Caco-2 (cell line): ENCODE data around the gene USP32. TPM values are rescaled to one million over a fixed set of nuclear protein-coding genes. Genes with fewer than 3 reads are reported as not detected.

Experiments
- BruUV-seq: library from RNA; stranded (reverse); fragments of 400-500 nt; replicated peaks from 2 replicates; lab custom pipeline; 2021; lab: Mats Ljungman, UMichigan
- CTCF ChIA-PET: fragments of 300-600 bp; sonication (Branson Sonifier 250); formaldehyde crosslinking; loops from one replicate; lab custom pipeline; 2022; ENCODE audit warnings: antibody characterized with exemption; lab: Charles Lee
- POLR2A ChIA-PET: fragments of 300-600 bp; sonication (Branson Sonifier 250); formaldehyde crosslinking; loops from one replicate; lab custom pipeline; 2022; ENCODE audit warnings: antibody characterized with exemption; lab: Charles Lee
- DNase-seq, 2 experiments: peaks; one replicate each; pipeline versions ENCODE4 v3.0.0 to v3.0.0-alpha.2; 2020 to 2022
- H3K27me3 ChIP-seq: replicated peaks from 2 replicates; pipeline ENCODE4 v1.6.0; 2011; ENCODE audit warnings: low read length; ENCODE audit not compliant: control insufficient read depth, insufficient read depth
- H3K36me3 ChIP-seq: 2 replicates; pipeline ENCODE4 v1.5.1; 2011; ENCODE audit warnings: low read length; ENCODE audit not compliant: control insufficient read depth, insufficient read depth
- H3K4me1 ChIP-seq: fragments of 250-450 bp; sonication (Bioruptor Pico); 2 replicates; pipeline ENCODE4 v1.5.1; 2020; ENCODE audit warnings: mild to moderate bottlenecking
- H3K4me3 ChIP-seq: 2 replicates; pipeline ENCODE4 v1.5.1; 2011; ENCODE audit warnings: low read depth, mild to moderate bottlenecking, control low read depth, low read length
- H3K9me3 ChIP-seq: fragments of 250-450 bp; sonication (Bioruptor Pico); 2 replicates; pipeline ENCODE4 v1.5.1; 2020; ENCODE audit warnings: mild to moderate bottlenecking, moderate library complexity
- H3K27ac Mint-ChIP-seq: one replicate; pipeline ENCODE4 v1.8.0; 2022; ENCODE audit warnings: mixed read lengths; ENCODE audit not compliant: unreplicated experiment
- H3K27me3 Mint-ChIP-seq: one replicate; pipeline ENCODE4 v1.8.0; 2022; ENCODE audit warnings: mixed read lengths; ENCODE audit not compliant: insufficient read depth, unreplicated experiment
- H3K36me3 Mint-ChIP-seq: one replicate; pipeline ENCODE4 v1.8.0; 2022; ENCODE audit warnings: mild to moderate bottlenecking, mixed read lengths; ENCODE audit not compliant: insufficient read depth, unreplicated experiment
- H3K4me1 Mint-ChIP-seq: one replicate; pipeline ENCODE4 v1.8.0; 2022; ENCODE audit warnings: low read depth, mixed read lengths; ENCODE audit not compliant: unreplicated experiment
- H3K4me3 Mint-ChIP-seq: one replicate; pipeline ENCODE4 v1.8.0; 2022; ENCODE audit warnings: mild to moderate bottlenecking, moderate library complexity, mixed read lengths; ENCODE audit not compliant: unreplicated experiment
- H3K9me3 Mint-ChIP-seq: one replicate; pipeline ENCODE4 v1.8.0; 2022; ENCODE audit warnings: mixed read lengths; ENCODE audit not compliant: unreplicated experiment
- intact Hi-C: fragments of 100-400 bp; cut with micrococcal nuclease; formaldehyde crosslinking; loops from one replicate; pipeline ENCODE4 v1.10.0; 2022; ENCODE audit not compliant: unreplicated experiment
- total RNA-seq: library from RNA; stranded (reverse); gene quantifications from 2 replicates; pipeline ENCODE4 v1.2.3, GENCODE V29; 2022
- TF ChIP-seq, protein P1 (sequence below), 2 experiments: fragments of 200-600 bp in 1 of 2; IDR thresholded peaks; 1 replicate in 1 of 2; 2 replicates in 1 of 2; pipeline versions ENCODE4 v1.5.1 to v1.8.0; 2011 to 2022; ENCODE audit warnings: antibody characterized with exemption in 1 of 2, control low read depth in 1 of 2, inconsistent platforms in 1 of 2, low read depth in 1 of 2, low read length in 1 of 2, mild to moderate bottlenecking in 1 of 2, moderate library complexity in 1 of 2; ENCODE audit not compliant: insufficient read depth in 1 of 2, severe bottlenecking in 1 of 2, unreplicated experiment in 1 of 2

USP32 gene
- total RNA-seq, 1 experiment from 2014 or later = 53.3 TPM

DNA sequence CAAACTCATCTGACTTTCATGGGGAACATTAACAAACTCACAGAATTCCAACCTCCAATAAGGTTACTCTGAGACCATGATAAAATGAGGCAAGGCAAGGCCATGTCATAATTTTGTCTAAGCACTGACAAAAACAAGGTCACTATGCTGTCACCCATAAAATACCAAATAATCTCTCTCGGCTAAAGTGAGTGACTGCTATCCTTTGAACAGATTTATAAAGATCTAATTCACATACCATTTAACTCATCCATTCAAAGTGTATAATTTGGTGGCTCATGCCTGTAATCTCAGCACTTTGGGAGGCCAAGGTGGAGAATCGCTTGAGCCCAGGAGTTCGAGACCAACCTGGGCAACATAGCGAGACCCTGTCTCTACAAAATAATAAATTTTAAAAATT is 262.8 kb downstream of the USP32 start:
- Mint-ChIP-seq H3K9me3 (no peaks in the 10 kb centered on the region), H3K36me3 (peaks cover 5% of the 10 kb centered on the region), H3K27ac (no peak overlapping the region), H3K4me3 (no peak overlapping the region), H3K27me3 (peaks cover 6% of the 10 kb centered on the region), H3K4me1 (peaks cover 3% of the 10 kb centered on the region)
- H3K9me3 ChIP-seq = no peaks in the 10 kb centered on the region
- POLR2A ChIA-PET = no interaction called here
- no TSS peak for BruUV-seq
- no peaks in the 10 kb centered on the region for H3K36me3 ChIP-seq
- no peaks in the 10 kb centered on the region for H3K4me1 ChIP-seq
- TF ChIP-seq, protein P1, sequence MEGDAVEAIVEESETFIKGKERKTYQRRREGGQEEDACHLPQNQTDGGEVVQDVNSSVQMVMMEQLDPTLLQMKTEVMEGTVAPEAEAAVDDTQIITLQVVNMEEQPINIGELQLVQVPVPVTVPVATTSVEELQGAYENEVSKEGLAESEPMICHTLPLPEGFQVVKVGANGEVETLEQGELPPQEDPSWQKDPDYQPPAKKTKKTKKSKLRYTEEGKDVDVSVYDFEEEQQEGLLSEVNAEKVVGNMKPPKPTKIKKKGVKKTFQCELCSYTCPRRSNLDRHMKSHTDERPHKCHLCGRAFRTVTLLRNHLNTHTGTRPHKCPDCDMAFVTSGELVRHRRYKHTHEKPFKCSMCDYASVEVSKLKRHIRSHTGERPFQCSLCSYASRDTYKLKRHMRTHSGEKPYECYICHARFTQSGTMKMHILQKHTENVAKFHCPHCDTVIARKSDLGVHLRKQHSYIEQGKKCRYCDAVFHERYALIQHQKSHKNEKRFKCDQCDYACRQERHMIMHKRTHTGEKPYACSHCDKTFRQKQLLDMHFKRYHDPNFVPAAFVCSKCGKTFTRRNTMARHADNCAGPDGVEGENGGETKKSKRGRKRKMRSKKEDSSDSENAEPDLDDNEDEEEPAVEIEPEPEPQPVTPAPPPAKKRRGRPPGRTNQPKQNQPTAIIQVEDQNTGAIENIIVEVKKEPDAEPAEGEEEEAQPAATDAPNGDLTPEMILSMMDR (IDR thresholded peaks at IDR 0.05; ENCODE audit: insufficient read depth in 1 of 2, low read depth in 1 of 2, low read length in 1 of 2, severe bottlenecking in 1 of 2, unreplicated experiment in 1 of 2) = no peak
- no peak overlapping the region for H3K4me3 ChIP-seq
- intact Hi-C loops = no loop called here
- CTCF ChIA-PET = no interaction called here
- no peaks in the 10 kb centered on the region; the same call in 1 of the 2 replicates for H3K27me3 ChIP-seq
- DNase-seq = no peak

Other genes with a start within 250 kb of the USP32 start
- not detected in 2 replicates for gene CA4, start 242.2 kb downstream of the USP32 start, total RNA-seq
- gene CHCT1, start 30.4 kb upstream of the USP32 start, total RNA-seq = not detected in 2 replicates
- 25.3 and 29.8 TPM in 2 replicates for gene APPBP2, start 134.1 kb upstream of the USP32 start, total RNA-seq
- gene PPM1D, start 208.1 kb upstream of the USP32 start, total RNA-seq = 17.9 and 18.7 TPM in 2 replicates